ENCODE data around the gene DUSP1.

DNA sequence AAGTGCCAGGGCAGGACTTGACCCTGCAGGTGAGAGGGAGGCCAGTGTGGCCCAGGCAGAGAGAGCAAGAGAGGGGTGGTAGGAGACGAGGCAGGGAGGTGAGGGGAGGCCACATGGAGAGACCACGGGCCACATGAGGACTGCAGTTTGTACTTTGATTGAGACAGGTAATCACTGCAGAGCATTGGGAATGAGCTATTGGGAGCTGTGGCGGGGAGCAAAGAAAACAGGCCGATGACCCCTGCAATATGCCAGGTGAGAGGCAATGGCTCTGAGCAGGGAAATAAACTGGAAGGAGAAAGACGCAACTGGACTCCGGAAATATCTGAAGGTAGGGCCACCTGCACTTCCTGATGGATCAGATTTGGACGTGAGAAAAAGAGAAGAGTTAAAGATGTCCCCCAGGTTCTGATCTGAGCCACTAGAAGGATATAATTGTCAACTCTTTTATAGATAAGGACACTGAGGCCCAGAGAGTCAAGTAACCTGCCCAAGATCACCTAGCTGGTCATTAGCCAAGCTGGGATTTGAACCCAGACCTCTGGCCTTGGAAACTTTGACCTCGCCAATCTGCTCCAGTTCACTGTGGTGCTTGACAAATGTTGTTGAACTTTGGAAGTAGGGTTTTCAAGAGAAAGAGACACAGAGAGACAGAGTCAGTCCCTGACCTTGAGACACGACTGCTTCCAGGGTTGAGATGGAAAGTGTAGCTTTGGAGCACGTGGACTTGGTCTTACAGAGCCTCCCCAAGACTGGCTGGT lies 42.3 kb downstream of the DUSP1 start:
- TF ChIP-seq POLR2AphosphoS5 (IDR thresholded peaks at IDR 0.05): no peak
- TF ChIP-seq, protein P1, sequence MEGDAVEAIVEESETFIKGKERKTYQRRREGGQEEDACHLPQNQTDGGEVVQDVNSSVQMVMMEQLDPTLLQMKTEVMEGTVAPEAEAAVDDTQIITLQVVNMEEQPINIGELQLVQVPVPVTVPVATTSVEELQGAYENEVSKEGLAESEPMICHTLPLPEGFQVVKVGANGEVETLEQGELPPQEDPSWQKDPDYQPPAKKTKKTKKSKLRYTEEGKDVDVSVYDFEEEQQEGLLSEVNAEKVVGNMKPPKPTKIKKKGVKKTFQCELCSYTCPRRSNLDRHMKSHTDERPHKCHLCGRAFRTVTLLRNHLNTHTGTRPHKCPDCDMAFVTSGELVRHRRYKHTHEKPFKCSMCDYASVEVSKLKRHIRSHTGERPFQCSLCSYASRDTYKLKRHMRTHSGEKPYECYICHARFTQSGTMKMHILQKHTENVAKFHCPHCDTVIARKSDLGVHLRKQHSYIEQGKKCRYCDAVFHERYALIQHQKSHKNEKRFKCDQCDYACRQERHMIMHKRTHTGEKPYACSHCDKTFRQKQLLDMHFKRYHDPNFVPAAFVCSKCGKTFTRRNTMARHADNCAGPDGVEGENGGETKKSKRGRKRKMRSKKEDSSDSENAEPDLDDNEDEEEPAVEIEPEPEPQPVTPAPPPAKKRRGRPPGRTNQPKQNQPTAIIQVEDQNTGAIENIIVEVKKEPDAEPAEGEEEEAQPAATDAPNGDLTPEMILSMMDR (IDR thresholded peaks at IDR 0.05 in 8 of 11, conservative IDR thresholded peaks at IDR 0.05 in 3 of 11): no peak
- TF ChIP-seq POLR2A (IDR thresholded peaks at IDR 0.05): no peak

Measured in spleen (tissue), 7 donors.